GM12872 (cell line): ENCODE measurements around the gene ZNF883.

Source experiments
- CTCF ChIP-seq: IDR thresholded peaks from 3 replicates; pipeline ENCODE4 v1.5.1; 2011; ENCODE audit warnings: low read depth, mild to moderate bottlenecking, low read length, moderate library complexity; ENCODE audit not compliant: insufficient read depth

The ZNF883 gene

GRCh38 chr9:113011911-113012381 lies at the start of gene ZNF883:
ZNF883 (minus strand) TSS chr9:113012192.
- no peak for TF ChIP-seq CTCF

- no peak for TF ChIP-seq CTCF
Observed at GRCh38 chr9:113057193-113057592, 45.2 kb upstream of the ZNF883 start.

- no peak for TF ChIP-seq CTCF
Observed at GRCh38 chr9:113056191-113057106, 44.5 kb upstream of the ZNF883 start, which contains the start of gene ZFP37. ZFP37 (minus strand) TSS chr9:113056724; CDS start chr9:113056688, 36 bp downstream.

GRCh38 chr9:113042884-113043657 lies 31.1 kb upstream of the ZNF883 start:
- TF ChIP-seq CTCF, result no peak

- TF ChIP-seq CTCF, result no peak
Observed at GRCh38 chr9:113026200-113026599, 14.2 kb upstream of the ZNF883 start.

- TF ChIP-seq CTCF, result no peak
Observed at GRCh38 chr9:113018247-113018646, 6.3 kb upstream of the ZNF883 start.

- TF ChIP-seq CTCF, result no peak
Observed at GRCh38 chr9:113012492-113012891, 500 bp upstream of the ZNF883 start.
